Endothelial cell (in vitro differentiated cells): ENCODE data around the gene BBS2. TPM values are rescaled to one million over a fixed set of nuclear protein-coding genes. Genes with fewer than 3 reads are reported as not detected.

Experiments
- DNase-seq: peaks from one replicate; pipeline ENCODE4 v3.0.0; 2021; ENCODE audit warnings: low spot score
- H3K27ac Mint-ChIP-seq: one replicate; pipeline ENCODE4 v1.8.0; 2021; ENCODE audit warnings: mixed read lengths, inconsistent platforms; ENCODE audit not compliant: unreplicated experiment
- H3K27me3 Mint-ChIP-seq: one replicate; pipeline ENCODE4 v1.8.0; 2021; ENCODE audit warnings: mild to moderate bottlenecking, moderate library complexity, mixed read lengths, inconsistent platforms; ENCODE audit not compliant: unreplicated experiment
- H3K36me3 Mint-ChIP-seq: one replicate; pipeline ENCODE4 v1.8.0; 2021; ENCODE audit warnings: mild to moderate bottlenecking, low read depth, mixed read lengths, inconsistent platforms; ENCODE audit not compliant: unreplicated experiment
- H3K4me1 Mint-ChIP-seq: one replicate; pipeline ENCODE4 v1.8.0; 2021; ENCODE audit warnings: mild to moderate bottlenecking, mixed read lengths, inconsistent platforms; ENCODE audit not compliant: unreplicated experiment
- H3K4me3 Mint-ChIP-seq: one replicate; pipeline ENCODE4 v1.8.0; 2021; ENCODE audit warnings: mild to moderate bottlenecking, mixed read lengths, inconsistent platforms; ENCODE audit not compliant: unreplicated experiment
- H3K9me3 Mint-ChIP-seq: one replicate; pipeline ENCODE4 v1.8.0; 2021; ENCODE audit warnings: mixed read lengths, inconsistent platforms; ENCODE audit not compliant: unreplicated experiment
- total RNA-seq: library from RNA; stranded (reverse); fragmentation: NEBNext Ultra II Directional; extraction: Animal tissue kit (Norgen Biotek cat#: 25700); gene quantifications from one replicate; pipeline ENCODE4 v1.2.1, GENCODE V29; 2021; ENCODE audit not compliant: unreplicated experiment
- TF ChIP-seq, protein P1 (sequence below): fragments of 200-600 bp; sonication (generic); IDR thresholded peaks from one replicate; pipeline ENCODE4 v1.5.0; 2021; ENCODE audit warnings: antibody characterized with exemption; ENCODE audit not compliant: unreplicated experiment

BBS2 gene
- total RNA-seq, 1 donor from 2014 or later, result 37.5 TPM

GRCh38 chr16:56468800-56469199 lies 51.0 kb downstream of the BBS2 start:
- Mint-ChIP-seq H3K27me3 (peaks cover 1% of the 10 kb centered on the region), H3K4me1 (no peaks in the 10 kb centered on the region), H3K36me3 (peaks cover 30% of the 10 kb centered on the region), H3K9me3 (no peaks in the 10 kb centered on the region), H3K4me3 (no peak overlapping the region), H3K27ac (no peak overlapping the region)
- DNase-seq, result no peak
- TF ChIP-seq, protein P1, sequence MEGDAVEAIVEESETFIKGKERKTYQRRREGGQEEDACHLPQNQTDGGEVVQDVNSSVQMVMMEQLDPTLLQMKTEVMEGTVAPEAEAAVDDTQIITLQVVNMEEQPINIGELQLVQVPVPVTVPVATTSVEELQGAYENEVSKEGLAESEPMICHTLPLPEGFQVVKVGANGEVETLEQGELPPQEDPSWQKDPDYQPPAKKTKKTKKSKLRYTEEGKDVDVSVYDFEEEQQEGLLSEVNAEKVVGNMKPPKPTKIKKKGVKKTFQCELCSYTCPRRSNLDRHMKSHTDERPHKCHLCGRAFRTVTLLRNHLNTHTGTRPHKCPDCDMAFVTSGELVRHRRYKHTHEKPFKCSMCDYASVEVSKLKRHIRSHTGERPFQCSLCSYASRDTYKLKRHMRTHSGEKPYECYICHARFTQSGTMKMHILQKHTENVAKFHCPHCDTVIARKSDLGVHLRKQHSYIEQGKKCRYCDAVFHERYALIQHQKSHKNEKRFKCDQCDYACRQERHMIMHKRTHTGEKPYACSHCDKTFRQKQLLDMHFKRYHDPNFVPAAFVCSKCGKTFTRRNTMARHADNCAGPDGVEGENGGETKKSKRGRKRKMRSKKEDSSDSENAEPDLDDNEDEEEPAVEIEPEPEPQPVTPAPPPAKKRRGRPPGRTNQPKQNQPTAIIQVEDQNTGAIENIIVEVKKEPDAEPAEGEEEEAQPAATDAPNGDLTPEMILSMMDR, result no peak

DNA sequence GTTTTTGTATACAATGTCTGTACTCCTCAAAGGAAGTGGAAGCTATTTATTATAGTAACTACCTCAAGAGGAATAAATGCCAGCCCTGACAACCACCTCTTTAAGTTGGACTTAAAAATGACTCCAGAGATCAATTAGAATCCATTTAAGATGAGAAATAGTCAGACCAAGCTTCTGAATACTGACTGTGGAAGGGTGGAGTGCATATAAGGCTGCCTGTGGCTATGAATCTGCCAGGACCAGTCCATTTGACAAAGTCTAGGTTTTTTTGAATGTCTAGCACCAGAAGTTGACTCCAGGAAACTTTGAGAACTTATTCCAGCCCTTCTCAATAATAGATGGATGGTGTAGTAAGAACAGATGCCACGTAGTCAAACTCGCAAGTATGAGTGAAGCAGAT lies 53.5 kb downstream of the BBS2 start:
- Mint-ChIP-seq H3K9me3 (no peaks in the 10 kb centered on the region), H3K27me3 (peaks cover 1% of the 10 kb centered on the region), H3K4me3 (no peak overlapping the region), H3K36me3 (peaks cover 30% of the 10 kb centered on the region), H3K27ac (no peak overlapping the region), H3K4me1 (no peaks in the 10 kb centered on the region)
- TF ChIP-seq, protein P1, result no peak
- no peak for DNase-seq

DNA sequence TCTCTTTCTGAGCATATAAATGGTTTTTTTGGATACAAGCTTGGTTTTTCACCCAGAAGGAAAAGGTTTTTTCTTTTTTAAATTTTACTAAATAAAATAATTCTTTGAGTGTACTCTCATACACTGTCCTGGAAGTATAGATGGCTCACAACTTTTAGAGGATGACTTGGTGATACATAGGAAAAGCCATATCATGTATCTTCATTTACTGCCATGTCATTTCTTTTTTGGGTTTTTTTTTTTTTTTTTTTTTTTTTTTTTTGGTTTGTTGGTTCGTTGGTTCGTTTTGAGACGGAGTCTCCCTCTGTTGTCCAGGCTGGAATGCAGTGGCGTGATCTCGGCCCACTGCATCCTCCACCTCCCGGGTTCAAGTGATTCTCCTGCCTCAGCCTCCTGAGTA lies 56.7 kb downstream of the BBS2 start:
- no peaks in the 10 kb centered on the region for H3K4me1 Mint-ChIP-seq
- no peak overlapping the region for H3K27ac Mint-ChIP-seq
- H3K9me3 Mint-ChIP-seq, result no peaks in the 10 kb centered on the region
- no peaks in the 10 kb centered on the region for H3K27me3 Mint-ChIP-seq
- H3K36me3 Mint-ChIP-seq, result peaks cover 14% of the 10 kb centered on the region
- DNase-seq, result no peak
- H3K4me3 Mint-ChIP-seq, result no peak overlapping the region
- TF ChIP-seq, protein P1, result no peak

DNA sequence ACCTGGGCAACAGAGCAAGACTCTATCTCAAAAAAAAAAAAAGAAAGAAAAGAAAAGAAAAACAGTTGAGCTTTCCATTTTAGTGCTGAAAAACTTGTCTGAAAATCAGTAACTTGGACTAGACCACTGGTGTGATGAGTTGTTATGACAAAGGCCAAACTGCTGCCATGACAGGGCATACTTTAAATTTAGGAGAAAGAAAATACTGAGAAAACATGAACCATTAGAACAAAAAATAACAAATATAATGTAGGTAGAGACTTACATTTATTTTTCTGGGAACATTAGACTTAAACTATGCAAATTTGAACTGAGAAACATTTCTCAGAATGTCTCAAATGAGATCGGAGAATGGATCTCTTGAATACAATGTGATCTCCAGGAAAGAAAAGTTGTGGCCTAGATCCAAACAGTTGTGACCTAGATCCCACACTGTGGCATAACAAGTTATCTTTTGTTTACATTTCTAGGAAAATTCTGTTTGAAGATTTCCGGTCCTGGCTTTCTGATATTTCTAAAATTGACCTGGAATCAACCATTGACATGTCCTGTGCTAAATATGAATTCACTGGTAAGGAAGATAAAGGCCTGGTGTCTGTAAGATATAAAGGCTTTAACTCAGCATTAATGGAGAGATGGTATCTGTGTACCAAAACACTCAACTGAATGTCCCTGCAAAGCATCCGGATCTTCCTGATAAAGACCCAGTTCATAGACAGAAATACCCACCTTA lies 57.6 kb downstream of the BBS2 start:
- no peaks in the 10 kb centered on the region for H3K4me1 Mint-ChIP-seq
- H3K36me3 Mint-ChIP-seq, result peaks cover 18% of the 10 kb centered on the region
- TF ChIP-seq, protein P1, result no peak
- no peaks in the 10 kb centered on the region for H3K27me3 Mint-ChIP-seq
- H3K27ac Mint-ChIP-seq, result no peak overlapping the region
- H3K4me3 Mint-ChIP-seq, result no peak overlapping the region
- DNase-seq, result no peak
- no peaks in the 10 kb centered on the region for H3K9me3 Mint-ChIP-seq

DNA sequence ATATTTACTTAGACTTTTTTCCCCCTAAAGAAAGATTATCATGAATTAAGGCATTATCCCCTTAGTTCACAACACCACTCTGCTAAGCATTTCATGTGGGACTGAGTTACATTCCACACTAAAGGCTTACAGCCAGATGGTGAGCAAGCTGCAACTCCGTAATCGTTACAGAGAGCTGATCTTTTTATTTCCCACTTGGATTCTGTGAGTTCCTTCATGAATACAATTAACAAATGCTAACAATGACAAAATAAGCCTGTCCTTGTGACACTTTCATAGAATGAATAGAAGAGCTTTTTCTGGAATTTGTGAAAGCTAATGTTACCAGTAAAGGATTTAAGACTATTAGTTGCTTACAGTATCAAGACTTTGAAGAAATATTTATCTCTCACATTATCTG lies 59.7 kb downstream of the BBS2 start:
- TF ChIP-seq, protein P1, result no peak
- no peaks in the 10 kb centered on the region for H3K9me3 Mint-ChIP-seq
- no peaks in the 10 kb centered on the region for H3K27me3 Mint-ChIP-seq
- no peak overlapping the region for H3K4me3 Mint-ChIP-seq
- no peak overlapping the region for H3K27ac Mint-ChIP-seq
- H3K4me1 Mint-ChIP-seq, result no peaks in the 10 kb centered on the region
- no peak for DNase-seq
- peaks cover 13% of the 10 kb centered on the region for H3K36me3 Mint-ChIP-seq
